PFSK-1 (cell line): ENCODE results near the gene PPP1R2.

Experiments used
- FOXP2 ChIP-seq: optimal IDR thresholded peaks from 2 replicates; pipeline ENCODE3; 2011; ENCODE audit warnings: borderline replicate concordance, control low read depth, inconsistent platforms; ENCODE audit not compliant: insufficient read depth; ENCODE audit errors: extremely low read length, extremely low read depth
- POLR2AphosphoS5 ChIP-seq: IDR thresholded peaks from 2 replicates; pipeline ENCODE4 v1.6.1; 2012; ENCODE audit warnings: low read depth, mild to moderate bottlenecking, control low read depth, low read length, moderate library complexity
- REST ChIP-seq, 2 experiments: IDR thresholded peaks; 2 replicates each; pipeline versions ENCODE4 v1.6.1 to v1.8.0; 2011 to 2012; ENCODE audit warnings: low read depth in 2 of 2, low read length in 2 of 2, control low read depth in 1 of 2, inconsistent platforms in 1 of 2, mild to moderate bottlenecking in 1 of 2, moderate library complexity in 1 of 2; ENCODE audit not compliant: insufficient read depth in 1 of 2
- SIN3A ChIP-seq: IDR thresholded peaks from 2 replicates; pipeline ENCODE4 v1.6.1; 2012; ENCODE audit warnings: mild to moderate bottlenecking, low read length, moderate library complexity, borderline replicate concordance; ENCODE audit not compliant: insufficient read depth
- TAF1 ChIP-seq: IDR thresholded peaks from 2 replicates; pipeline ENCODE4 v1.6.1; 2012; ENCODE audit warnings: low read length, control low read depth, borderline replicate concordance; ENCODE audit not compliant: insufficient read depth

PPP1R2 gene

GRCh38 chr3:195565716-195566115 lies 22.6 kb upstream of the PPP1R2 start:
- TF ChIP-seq TAF1: no peak
- no peak for TF ChIP-seq REST (IDR thresholded peaks at IDR 0.05; ENCODE audit: insufficient read depth in 1 of 2, low read depth in 2 of 2, low read length in 2 of 2)
- no peak for TF ChIP-seq FOXP2
- TF ChIP-seq POLR2AphosphoS5: no peak
- TF ChIP-seq SIN3A: no peak

- TF ChIP-seq SIN3A: no peak
- no peak for TF ChIP-seq TAF1
- TF ChIP-seq REST (IDR thresholded peaks at IDR 0.05; ENCODE audit: insufficient read depth in 1 of 2, low read depth in 2 of 2, low read length in 2 of 2): no peak
- no peak for TF ChIP-seq FOXP2
- TF ChIP-seq POLR2AphosphoS5: no peak
These were observed 20.2 kb upstream of the PPP1R2 start for GRCh38 chr3:195563317-195563716.

- TF ChIP-seq POLR2AphosphoS5: no peak
- no peak for TF ChIP-seq REST (IDR thresholded peaks at IDR 0.05; ENCODE audit: insufficient read depth in 1 of 2, low read depth in 2 of 2, low read length in 2 of 2)
- TF ChIP-seq SIN3A: no peak
- TF ChIP-seq FOXP2: no peak
- no peak for TF ChIP-seq TAF1
These were observed 16.7 kb upstream of the PPP1R2 start for GRCh38 chr3:195559723-195560409.

GRCh38 chr3:195558602-195559001 lies 15.5 kb upstream of the PPP1R2 start:
- TF ChIP-seq REST (IDR thresholded peaks at IDR 0.05; ENCODE audit: insufficient read depth in 1 of 2, low read depth in 2 of 2, low read length in 2 of 2) (no peak), TAF1 (no peak), SIN3A (no peak), FOXP2 (no peak), POLR2AphosphoS5 (no peak)

GRCh38 chr3:195557322-195557721 lies 14.2 kb upstream of the PPP1R2 start:
- no peak for TF ChIP-seq POLR2AphosphoS5
